Erythroblast (primary cell): ENCODE measurements around the gene NEMP1.
A peak's percentile ranks its signal among the peaks of the same experiment; 100 is the strongest.

Source experiments
- GATA1 ChIP-seq: IDR thresholded peaks from 2 replicates; pipeline ENCODE4 v1.6.1; 2011; ENCODE audit warnings: low read depth, mild to moderate bottlenecking, control low read depth, low read length, moderate library complexity
- POLR2A ChIP-seq: IDR thresholded peaks from 2 replicates; pipeline ENCODE4 v1.6.1; 2011; ENCODE audit warnings: mild to moderate bottlenecking, low read length

- peak; percentile 69 for TF ChIP-seq POLR2A
- no peak for TF ChIP-seq GATA1
Measured at GRCh38 chr12:57088354-57089270, 10.0 kb upstream of the NEMP1 start, which contains the start of gene NAB2.
